Activated T-cell treated with anti-CD3 and anti-CD28 coated beads for 4 hours (primary cell): ENCODE results near the gene CCSAP.
"Not testable (repeated sequence)": the region's sequence is repeated elsewhere in the genome, so short reads cannot be mapped to it uniquely, and the experiment has no call there.

Source experiments
- DNase-seq: peaks from one replicate; pipeline ENCODE4 v3.0.0-alpha.2; 2020

The CCSAP gene

GRCh38 chr1:229325401-229325800, 17.4 kb downstream of the CCSAP start:
- no peak for DNase-seq

DNA sequence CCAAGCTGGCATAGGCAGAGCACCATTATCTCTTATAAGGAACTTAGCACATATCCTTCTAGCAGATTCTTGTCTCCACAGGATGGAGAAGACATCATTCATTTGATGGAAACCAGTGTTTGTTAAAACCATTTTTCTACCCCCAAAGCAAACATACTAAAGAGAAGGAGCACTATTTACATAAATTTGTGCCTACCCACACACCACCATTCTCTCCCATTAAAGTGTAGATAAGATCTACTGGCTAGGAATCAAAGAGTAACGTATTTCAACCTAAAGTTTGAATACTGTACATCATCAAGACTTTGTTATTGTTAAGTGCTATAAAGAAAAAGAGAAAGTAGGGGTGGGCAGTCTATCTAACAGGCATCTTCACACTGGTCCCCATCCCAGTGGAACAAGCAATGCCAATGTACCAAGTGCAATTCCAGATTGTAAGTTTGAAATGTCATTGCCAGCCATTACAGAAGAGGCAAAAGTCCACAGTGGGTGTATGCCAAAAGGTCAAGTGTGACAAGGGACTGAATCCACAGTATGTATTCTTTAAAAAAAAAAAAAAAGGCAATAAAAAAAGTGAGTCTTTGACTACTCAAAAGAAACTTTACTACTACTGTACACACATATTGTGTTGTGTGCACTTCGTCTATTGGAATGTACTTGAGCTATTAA, 18.8 kb downstream of the CCSAP start:
- no peak for DNase-seq

- DNase-seq: no peak
Measured at GRCh38 chr1:229323201-229323600, 19.6 kb downstream of the CCSAP start.

GRCh38 chr1:229319487-229319886, 23.4 kb downstream of the CCSAP start:
- no peak for DNase-seq

GRCh38 chr1:229318056-229318455, 24.8 kb downstream of the CCSAP start:
- no peak for DNase-seq

- DNase-seq: no peak
Measured at GRCh38 chr1:229316166-229316565, 26.7 kb downstream of the CCSAP start.

GRCh38 chr1:229310833-229311232, 32.0 kb downstream of the CCSAP start:
- DNase-seq: no peak

DNA sequence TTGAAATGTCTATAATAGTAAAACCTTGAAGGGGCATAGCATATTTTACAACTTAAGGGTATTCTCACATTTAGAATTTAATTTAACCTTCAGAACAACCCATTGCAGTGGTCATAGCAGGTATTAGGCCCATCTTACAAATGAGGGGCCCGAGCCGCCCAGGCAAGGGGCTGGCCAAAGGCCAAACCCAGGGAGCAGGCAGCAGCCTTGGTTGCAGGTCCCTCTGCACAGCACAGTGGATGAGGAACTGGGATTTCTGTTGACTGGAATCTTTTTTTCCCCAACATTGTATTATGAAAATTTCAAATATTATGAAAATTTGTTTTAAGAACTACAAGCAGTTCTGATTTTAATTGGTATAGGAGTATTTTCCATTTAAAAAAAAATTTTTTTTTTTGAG, 33.2 kb downstream of the CCSAP start:
- no peak for DNase-seq

DNA sequence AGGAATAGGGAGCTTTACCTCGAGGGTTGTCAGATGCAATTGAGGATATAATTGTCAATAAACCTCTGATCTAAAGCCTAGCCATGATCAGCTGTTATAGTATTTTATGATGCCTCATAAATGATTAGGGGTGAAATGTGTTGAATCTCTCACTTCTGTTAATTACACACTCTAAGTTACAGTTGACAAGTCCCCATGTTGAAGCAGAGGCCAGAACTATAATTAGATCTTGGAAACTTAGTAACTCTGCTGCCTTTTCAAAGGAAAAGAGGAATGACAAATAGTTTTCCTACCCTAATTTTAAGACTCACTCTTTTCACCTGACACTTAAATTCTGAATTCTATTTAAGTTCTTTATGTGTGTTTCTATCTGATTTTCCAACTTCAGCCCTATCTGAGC, 33.8 kb downstream of the CCSAP start:
- no peak for DNase-seq

DNA sequence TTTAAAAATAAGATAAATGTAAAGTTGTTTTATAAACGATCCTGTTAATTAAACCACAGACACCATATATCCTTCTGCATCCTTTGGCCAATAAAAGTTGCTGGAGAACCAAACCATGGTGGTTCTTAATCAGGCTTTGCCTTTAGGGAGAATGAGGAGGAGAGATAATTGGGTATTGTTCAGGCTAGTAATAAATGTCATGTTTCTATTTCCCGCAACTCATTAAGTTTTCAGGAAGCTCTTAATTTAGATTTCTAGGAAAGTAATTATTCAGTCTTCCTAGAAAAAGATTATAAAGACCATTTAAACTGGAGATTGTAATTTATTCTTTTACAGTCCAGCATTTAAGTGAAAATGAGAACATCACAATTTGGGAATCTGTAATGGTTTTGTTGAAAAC, 37.5 kb downstream of the CCSAP start:
- DNase-seq: no peak

DNA sequence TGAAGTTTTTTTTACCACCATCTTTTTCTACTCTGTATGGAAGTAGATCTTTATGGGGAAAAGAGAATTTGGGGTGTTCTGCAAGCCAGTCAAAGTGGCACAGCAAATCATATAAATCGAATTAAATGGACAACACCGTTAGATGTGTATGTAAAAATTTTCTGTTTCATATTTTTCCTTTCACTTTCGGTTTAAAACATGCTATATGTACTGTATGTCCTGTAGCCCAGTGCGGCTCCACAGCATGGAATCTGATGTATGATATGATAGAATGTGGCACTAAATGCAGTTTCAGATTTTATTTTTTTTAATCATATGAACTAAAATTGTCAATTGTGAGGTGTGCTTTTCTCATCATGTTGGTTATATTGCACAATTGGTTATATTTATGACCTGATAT, 39.0 kb downstream of the CCSAP start:
- DNase-seq: no peak

- DNase-seq: no peak
Measured at GRCh38 chr1:229302740-229303139, 40.1 kb downstream of the CCSAP start.

- DNase-seq: no peak
Measured at GRCh38 chr1:229300099-229300757, 42.6 kb downstream of the CCSAP start.

- DNase-seq: no peak
Measured at GRCh38 chr1:229298887-229299503, 43.9 kb downstream of the CCSAP start.

- DNase-seq: no peak
Measured at GRCh38 chr1:229298420-229298819, 44.4 kb downstream of the CCSAP start.

DNA sequence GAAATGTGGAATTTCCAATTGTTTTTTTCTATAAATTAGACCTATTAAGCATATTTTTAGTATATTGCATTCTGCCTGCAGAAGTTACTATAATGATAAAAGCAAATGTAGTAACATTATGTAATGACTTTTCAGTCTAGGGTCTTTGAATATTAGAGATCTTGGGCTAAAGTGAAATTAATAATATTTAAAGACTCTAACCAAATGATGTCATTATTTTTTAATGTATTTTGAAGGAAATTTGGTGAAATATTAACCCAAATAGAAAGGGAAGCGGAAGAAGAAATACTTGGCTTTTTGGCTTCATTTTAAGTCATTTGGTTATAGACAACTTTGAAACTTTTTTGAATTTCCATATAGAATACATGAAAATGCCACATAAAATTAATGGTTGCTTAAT, 45.1 kb downstream of the CCSAP start:
- DNase-seq: no peak

DNA sequence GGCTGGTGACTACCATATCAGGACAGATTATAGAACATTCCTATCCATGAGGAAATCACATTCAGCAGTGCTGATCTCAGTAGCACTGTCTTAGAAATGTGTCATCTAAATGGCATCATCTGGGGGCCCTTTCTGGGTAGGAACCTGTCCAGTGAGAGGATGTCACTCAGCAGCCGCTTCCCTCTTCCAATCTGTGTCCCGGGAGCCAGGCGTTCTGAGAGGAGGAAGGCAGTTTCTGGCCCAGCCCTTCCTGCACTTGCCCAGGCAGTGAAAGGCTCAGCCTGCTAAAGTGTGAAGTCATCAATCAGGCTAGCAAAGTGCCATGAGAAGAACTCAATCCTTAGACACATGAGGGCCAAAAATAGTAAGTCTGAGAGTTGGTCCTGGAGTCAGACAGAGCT, 46.3 kb downstream of the CCSAP start:
- no peak for DNase-seq

DNA sequence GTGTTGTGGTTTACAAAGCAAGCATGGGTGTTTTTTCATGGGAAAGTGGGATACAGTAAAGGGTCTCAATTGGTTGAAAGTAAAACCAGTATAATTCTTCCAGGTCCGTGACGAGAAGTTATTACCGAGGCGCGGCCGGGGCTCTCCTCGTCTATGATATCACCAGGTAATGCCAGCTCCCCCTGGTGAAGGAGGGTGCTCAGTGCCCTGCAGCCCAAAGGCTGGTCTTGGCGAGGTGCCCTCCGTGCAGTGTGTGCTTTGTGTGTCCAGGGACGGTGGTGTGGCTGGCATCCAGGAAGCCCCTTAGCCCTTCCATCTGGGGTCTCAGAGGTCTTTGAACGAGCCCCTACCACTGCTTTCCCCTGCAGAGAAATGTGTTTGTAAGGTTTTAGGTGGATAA, 47.1 kb downstream of the CCSAP start:
- no peak for DNase-seq

- DNase-seq: no peak
Measured at GRCh38 chr1:229293528-229294204, 49.2 kb downstream of the CCSAP start.

- DNase-seq: not testable (repeated sequence)
Measured at GRCh38 chr1:229291686-229292085, 51.2 kb downstream of the CCSAP start.

DNA sequence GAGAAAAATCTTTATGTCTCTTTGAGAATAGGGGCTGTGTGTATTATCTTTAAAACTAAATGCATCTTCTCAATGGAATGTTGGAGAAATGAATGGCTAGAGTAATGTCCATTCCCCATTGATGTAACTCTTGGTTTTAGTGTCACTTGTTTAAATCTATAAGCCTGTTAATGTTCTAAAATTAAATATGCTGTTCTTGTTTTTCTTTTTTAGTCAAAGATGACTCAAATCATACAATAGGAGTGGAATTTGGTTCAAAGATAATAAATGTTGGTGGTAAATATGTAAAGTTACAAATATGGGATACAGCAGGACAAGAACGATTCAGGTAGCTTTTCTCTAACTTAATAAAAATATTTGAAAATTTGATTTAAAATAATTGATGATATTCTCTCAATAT, 54.3 kb downstream of the CCSAP start:
- DNase-seq: no peak

DNA sequence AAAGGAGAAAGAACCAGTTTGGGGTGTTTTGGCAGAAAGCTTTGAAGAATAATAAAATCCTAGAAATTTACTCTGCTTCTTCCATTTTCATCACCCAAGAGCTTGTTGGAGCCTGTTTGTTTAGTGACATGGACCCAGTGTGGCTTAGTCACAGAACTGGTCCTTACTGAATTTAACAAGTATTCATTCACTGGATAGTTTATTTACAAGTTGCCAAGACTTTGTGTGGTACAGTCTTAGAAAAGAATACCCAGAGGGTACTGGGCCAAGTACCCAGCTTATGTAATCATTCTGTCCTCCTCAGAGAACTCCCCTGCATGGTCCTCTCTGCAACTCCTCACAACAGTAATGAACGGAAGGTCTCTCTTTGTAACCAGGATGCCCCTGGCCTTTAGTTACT, 55.6 kb downstream of the CCSAP start:
- DNase-seq: no peak

- no peak for DNase-seq
Measured at GRCh38 chr1:229286099-229286766, 56.6 kb downstream of the CCSAP start.
